ENCODE results near the gene MAU2. TPM values are rescaled to one million over a fixed set of nuclear protein-coding genes. Genes with fewer than 3 reads are reported as not detected.

MAU2 gene
- total and polyA plus RNA-seq, 2 experiments from 2014 or later = 18.9 to 62.2 TPM

GRCh38 chr19:19292607-19293006 lies 28.0 kb upstream of the MAU2 start (continued):
- TF ChIP-seq ZNF462 (CRISPR knock-in tag; IDR thresholded peaks at IDR 0.05) (no peak), POLR2AphosphoS5 (IDR thresholded peaks at IDR 0.05; ENCODE audit: low read depth) (no peak), JUNB (IDR thresholded peaks at IDR 0.05; ENCODE audit: unreplicated experiment) (no peak), STAT1 (IDR thresholded peaks at IDR 0.05; ENCODE audit: unreplicated experiment) (no peak)

- Mint-ChIP-seq H3K4me3 (no peak overlapping the region), H3K4me1 (no peaks in the 10 kb centered on the region), H3K27ac (no peak overlapping the region), H3K27me3 (ENCODE audit: insufficient read depth, low read depth, poor library complexity) (peaks cover 9% of the 10 kb centered on the region), H3K9me3 (no peaks in the 10 kb centered on the region), H3K36me3 (ENCODE audit: low read depth) (peaks cover 50% of the 10 kb centered on the region)
- Histone ChIP-seq H3K27ac (ENCODE audit: low read depth) (no peak overlapping the region), H3K79me2 (replicated peaks; ENCODE audit: insufficient read depth) (no peaks in the 10 kb centered on the region), H2AFZ (no peak overlapping the region), H3K36me3 (ENCODE audit: insufficient read depth) (peaks cover 13% of the 10 kb centered on the region), H3K4me3 (no peak overlapping the region), H3K9me2 (ENCODE audit: insufficient read depth) (no peaks in the 10 kb centered on the region), H3F3A (replicated peaks; ENCODE audit: low read depth) (no peaks in the 10 kb centered on the region), H3K27me3 (ENCODE audit: insufficient read depth) (no peaks in the 10 kb centered on the region), H3K4me2 (no peak overlapping the region), H4K20me1 (replicated peaks; ENCODE audit: insufficient read depth) (no peaks in the 10 kb centered on the region), H3K4me1 (ENCODE audit: insufficient read depth) (no peaks in the 10 kb centered on the region)
- DNase-seq (ENCODE audit: low spot score) (no peak), ATAC-seq (no peak)
- TF ChIP-seq ZNF114 (CRISPR knock-in tag; IDR thresholded peaks at IDR 0.05) (no peak), ETS1 (IDR thresholded peaks at IDR 0.05) (no peak), ZNF331 (CRISPR knock-in tag; IDR thresholded peaks at IDR 0.05; ENCODE audit: low read depth) (no peak), CREB1 (CRISPR knock-in tag; IDR thresholded peaks at IDR 0.05; ENCODE audit: low read depth) (no peak), CTCF (conservative IDR thresholded peaks at IDR 0.05; ENCODE audit: low read depth in 2 of 2) (no peak), JUNB (IDR thresholded peaks at IDR 0.05; ENCODE audit: unreplicated experiment) (no peak), NANOG (IDR thresholded peaks at IDR 0.05; ENCODE audit: borderline replicate concordance) (no peak)
Observed at GRCh38 chr19:19294914-19295313, 25.7 kb upstream of the MAU2 start.
